ENCODE data around the gene MYRIP. TPM values are rescaled to one million over a fixed set of nuclear protein-coding genes. Genes with fewer than 3 reads are reported as not detected.

Gene MYRIP
- total and polyA plus RNA-seq, 12 donors: 0.24 to 4.8 (median 1.4) TPM

DNA sequence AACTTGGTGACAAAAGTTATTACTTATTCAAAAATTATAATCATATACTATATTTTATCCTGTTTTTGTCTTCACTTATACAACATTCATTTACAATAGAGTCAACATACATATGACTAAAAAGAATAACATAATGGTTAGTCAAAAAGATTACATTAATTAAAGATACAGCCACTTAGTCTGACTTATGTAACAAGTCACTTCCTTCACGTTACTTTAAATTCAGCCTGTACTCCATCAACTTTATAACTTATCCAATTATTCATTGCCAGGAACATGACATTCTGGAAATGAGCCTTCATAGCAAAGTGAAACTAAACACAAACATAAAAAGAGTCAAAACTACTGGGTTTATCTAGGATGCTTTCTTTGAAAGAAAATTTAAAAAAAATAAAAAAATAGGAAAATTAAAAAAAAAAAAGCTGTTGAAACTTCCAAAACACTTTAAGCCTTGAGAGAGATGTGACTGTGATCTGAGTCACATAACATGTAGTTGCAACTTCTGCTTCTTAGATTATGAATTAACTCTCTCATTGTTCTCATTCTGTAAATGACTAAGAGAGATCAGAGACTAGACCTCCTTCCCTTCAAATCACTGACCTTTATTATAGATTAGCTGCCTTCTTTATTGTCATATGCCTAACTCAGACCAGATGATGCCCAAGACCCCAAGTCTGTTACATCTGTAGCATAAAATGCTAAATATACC, 107.8 kb downstream of the MYRIP start:
- WGBS, 4 donors: 13 to 35% (median 25%) methylated on average over 1 of the region's 1 CpG
- no peak for DNase-seq
- Histone ChIP-seq H3K4me1 (replicated peaks in 1 of 2) (peaks cover 0 to 6% of the 10 kb centered on the region in 2 donors), H3K9me3 (replicated peaks in 1 of 3) (no peaks in the 10 kb centered on the region), H3K27me3 (no peaks in the 10 kb centered on the region), H3K27ac (no peak overlapping the region), H3K36me3 (replicated peaks in 1 of 2) (no peaks in the 10 kb centered on the region), H3K4me3 (no peak overlapping the region)
- TF ChIP-seq POLR2A (IDR thresholded peaks at IDR 0.05): no peak
- no peak for TF ChIP-seq CTCF (IDR thresholded peaks at IDR 0.05)
- intact Hi-C loops (cut with DNase I): no loop called here

- intact Hi-C loops (cut with DNase I): no loop called here
- H3K36me3 ChIP-seq (replicated peaks in 1 of 2): no peaks in the 10 kb centered on the region
These were observed 109.9 kb downstream of the MYRIP start for GRCh38 chr3:39919281-39919680.

GRCh38 chr3:39920271-39920670, 110.9 kb downstream of the MYRIP start:
- peaks cover 0 to 6% of the 10 kb centered on the region in 2 donors for H3K4me1 ChIP-seq (replicated peaks in 1 of 2)
- H3K27me3 ChIP-seq: no peaks in the 10 kb centered on the region
- H3K9me3 ChIP-seq (replicated peaks in 1 of 3): no peaks in the 10 kb centered on the region
- no peak overlapping the region for H3K4me3 ChIP-seq
- H3K27ac ChIP-seq: no peak overlapping the region
- TF ChIP-seq CTCF (IDR thresholded peaks at IDR 0.05) (no peak), POLR2A (IDR thresholded peaks at IDR 0.05) (no peak)
- no peaks in the 10 kb centered on the region for H3K36me3 ChIP-seq (replicated peaks in 1 of 2)
- 81 to 92% (median 86%) methylated on average over 1 of the region's 1 CpG for WGBS, 4 donors
- intact Hi-C loops (cut with DNase I): no loop called here
- no peak for DNase-seq

More at GRCh38 chr3:39919281-39919680, 109.9 kb downstream of the MYRIP start:
- no peak for DNase-seq
- Histone ChIP-seq H3K27ac (no peak overlapping the region), H3K27me3 (no peaks in the 10 kb centered on the region), H3K4me3 (no peak overlapping the region), H3K9me3 (replicated peaks in 1 of 3) (no peaks in the 10 kb centered on the region), H3K4me1 (replicated peaks in 1 of 2) (peaks cover 0 to 6% of the 10 kb centered on the region in 2 donors)
- WGBS, 4 donors: 85 to 96% (median 86%) methylated on average over 2 of the region's 2 CpGs
- TF ChIP-seq CTCF (IDR thresholded peaks at IDR 0.05) (no peak), POLR2A (IDR thresholded peaks at IDR 0.05) (no peak)

- no peaks in the 10 kb centered on the region for H3K27me3 ChIP-seq
- H3K4me3 ChIP-seq: no peak overlapping the region
- TF ChIP-seq POLR2A (IDR thresholded peaks at IDR 0.05) (no peak), CTCF (IDR thresholded peaks at IDR 0.05) (no peak)
- no peaks in the 10 kb centered on the region for H3K36me3 ChIP-seq (replicated peaks in 1 of 2)
- H3K27ac ChIP-seq: no peak overlapping the region
- H3K9me3 ChIP-seq (replicated peaks in 1 of 3): no peaks in the 10 kb centered on the region
- intact Hi-C loops (cut with DNase I): no loop called here
- DNase-seq: no peak
- H3K4me1 ChIP-seq (replicated peaks in 1 of 2): no peaks in the 10 kb centered on the region
- 56 to 83% (median 73%) methylated on average over 2 of the region's 2 CpGs for WGBS, 4 donors
These were observed 118.1 kb downstream of the MYRIP start for GRCh38 chr3:39927479-39927878.

Data from adrenal gland (tissue), 12 donors.